ENCODE measurements around the gene CCDC117. TPM values are rescaled to one million over a fixed set of nuclear protein-coding genes. Genes with fewer than 3 reads are reported as not detected.

Gene CCDC117
- total RNA-seq, 1 experiment from 2014 or later: 18.1 TPM

GRCh38 chr22:28820885-28821284 is 48.4 kb downstream of the CCDC117 start:
- no peaks in the 10 kb centered on the region for H3K36me3 ChIP-seq (ENCODE audit: control insufficient read depth, insufficient read depth, low read length)
- H3K27ac ChIP-seq (ENCODE audit: low read length): no peak overlapping the region
- in situ Hi-C loops (cut with HindIII; ENCODE audit: low pct_unique_long_range_greater_than_20kb, low sequenced_read_pairs): no loop called here
- no peak for TF ChIP-seq SIN3A (IDR thresholded peaks at IDR 0.05; ENCODE audit: borderline replicate concordance, insufficient read depth, low read depth, low read length)
- no peak for TF ChIP-seq REST (IDR thresholded peaks at IDR 0.05; ENCODE audit: insufficient read depth in 1 of 2, low read depth in 2 of 2, low read length in 1 of 2)
- TF ChIP-seq, protein P1, sequence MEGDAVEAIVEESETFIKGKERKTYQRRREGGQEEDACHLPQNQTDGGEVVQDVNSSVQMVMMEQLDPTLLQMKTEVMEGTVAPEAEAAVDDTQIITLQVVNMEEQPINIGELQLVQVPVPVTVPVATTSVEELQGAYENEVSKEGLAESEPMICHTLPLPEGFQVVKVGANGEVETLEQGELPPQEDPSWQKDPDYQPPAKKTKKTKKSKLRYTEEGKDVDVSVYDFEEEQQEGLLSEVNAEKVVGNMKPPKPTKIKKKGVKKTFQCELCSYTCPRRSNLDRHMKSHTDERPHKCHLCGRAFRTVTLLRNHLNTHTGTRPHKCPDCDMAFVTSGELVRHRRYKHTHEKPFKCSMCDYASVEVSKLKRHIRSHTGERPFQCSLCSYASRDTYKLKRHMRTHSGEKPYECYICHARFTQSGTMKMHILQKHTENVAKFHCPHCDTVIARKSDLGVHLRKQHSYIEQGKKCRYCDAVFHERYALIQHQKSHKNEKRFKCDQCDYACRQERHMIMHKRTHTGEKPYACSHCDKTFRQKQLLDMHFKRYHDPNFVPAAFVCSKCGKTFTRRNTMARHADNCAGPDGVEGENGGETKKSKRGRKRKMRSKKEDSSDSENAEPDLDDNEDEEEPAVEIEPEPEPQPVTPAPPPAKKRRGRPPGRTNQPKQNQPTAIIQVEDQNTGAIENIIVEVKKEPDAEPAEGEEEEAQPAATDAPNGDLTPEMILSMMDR (IDR thresholded peaks at IDR 0.05): no peak
- TF ChIP-seq TCF7L2 (IDR thresholded peaks at IDR 0.05; ENCODE audit: low read depth, low read length): no peak
- TF ChIP-seq POLR2AphosphoS5 (IDR thresholded peaks at IDR 0.05; ENCODE audit: low read depth, low read length): no peak
- H3K4me1 ChIP-seq (ENCODE audit: control insufficient read depth, insufficient read depth, low read length): no peaks in the 10 kb centered on the region
- intact Hi-C loops (cut with micrococcal nuclease; ENCODE audit: unreplicated experiment): no loop called here
- BruUV-seq (replicated peaks): no TSS peak
- no peak for ATAC-seq
- ChIA-PET CTCF (interaction anchor here (0.7 kb wide), 1 partner anchor 219 kb away, joined by 3 read pairs; no protein-coding TSS in a partner anchor), POLR2A (no interaction called here)
- H3K9me3 ChIP-seq (ENCODE audit: control insufficient read depth, insufficient read depth, low read depth, low read length): no peaks in the 10 kb centered on the region
- H3K4me3 ChIP-seq (ENCODE audit: low read depth in 2 of 2, low read length in 2 of 2): no peak overlapping the region
- H3K27me3 ChIP-seq (ENCODE audit: control insufficient read depth, insufficient read depth, low read length): no peaks in the 10 kb centered on the region
- DNase-seq (ENCODE audit: low read depth, low spot score): no peak

- POLR2A ChIA-PET: no interaction called here
- DNase-seq (ENCODE audit: low read depth, low spot score) (no peak), ATAC-seq (no peak)
- no peaks in the 10 kb centered on the region for H3K9me3 ChIP-seq (ENCODE audit: control insufficient read depth, insufficient read depth, low read depth, low read length)
- H3K36me3 ChIP-seq (ENCODE audit: control insufficient read depth, insufficient read depth, low read length): no peaks in the 10 kb centered on the region
- in situ Hi-C loops (cut with HindIII; ENCODE audit: low pct_unique_long_range_greater_than_20kb, low sequenced_read_pairs) (no loop called here), intact Hi-C loops (cut with micrococcal nuclease; ENCODE audit: unreplicated experiment) (no loop called here)
- CTCF ChIA-PET: interaction anchor here (0.7 kb wide), 1 partner anchor 220 kb away, joined by 3 read pairs; no protein-coding TSS in a partner anchor
- BruUV-seq (replicated peaks): no TSS peak
- no peak overlapping the region for H3K27ac ChIP-seq (ENCODE audit: low read length)
- H3K27me3 ChIP-seq (ENCODE audit: control insufficient read depth, insufficient read depth, low read length): no peaks in the 10 kb centered on the region
- no peak overlapping the region for H3K4me3 ChIP-seq (ENCODE audit: low read depth in 2 of 2, low read length in 2 of 2)
- TF ChIP-seq, protein P1 (IDR thresholded peaks at IDR 0.05): no peak
- no peak for TF ChIP-seq POLR2AphosphoS5 (IDR thresholded peaks at IDR 0.05; ENCODE audit: low read depth, low read length)
- TF ChIP-seq SIN3A (IDR thresholded peaks at IDR 0.05; ENCODE audit: borderline replicate concordance, insufficient read depth, low read depth, low read length): no peak
- no peaks in the 10 kb centered on the region for H3K4me1 ChIP-seq (ENCODE audit: control insufficient read depth, insufficient read depth, low read length)
Observed at GRCh38 chr22:28821452-28821851, 49.0 kb downstream of the CCDC117 start.

All from Panc1 (cell line).